Renal pelvis (tissue), 4 donors: ENCODE results near the gene NSG2. TPM values are rescaled to one million over a fixed set of nuclear protein-coding genes. Genes with fewer than 3 reads are reported as not detected.

ENCODE experiments used
- DNase-seq: peaks from one replicate; pipeline ENCODE4 v3.0.0-alpha.2; 2013
- polyA plus RNA-seq, 3 donors: library from polyadenylated mRNA; unstranded; fragments of 120-200 nt; gene quantifications; one replicate each; pipeline ENCODE4 v1.2.1, GENCODE V29; 2013; ENCODE audit not compliant: insufficient read length in 3 of 3

The NSG2 gene
- polyA plus RNA-seq, 3 donors = 0.18 to 0.78 (median 0.42) TPM

DNA sequence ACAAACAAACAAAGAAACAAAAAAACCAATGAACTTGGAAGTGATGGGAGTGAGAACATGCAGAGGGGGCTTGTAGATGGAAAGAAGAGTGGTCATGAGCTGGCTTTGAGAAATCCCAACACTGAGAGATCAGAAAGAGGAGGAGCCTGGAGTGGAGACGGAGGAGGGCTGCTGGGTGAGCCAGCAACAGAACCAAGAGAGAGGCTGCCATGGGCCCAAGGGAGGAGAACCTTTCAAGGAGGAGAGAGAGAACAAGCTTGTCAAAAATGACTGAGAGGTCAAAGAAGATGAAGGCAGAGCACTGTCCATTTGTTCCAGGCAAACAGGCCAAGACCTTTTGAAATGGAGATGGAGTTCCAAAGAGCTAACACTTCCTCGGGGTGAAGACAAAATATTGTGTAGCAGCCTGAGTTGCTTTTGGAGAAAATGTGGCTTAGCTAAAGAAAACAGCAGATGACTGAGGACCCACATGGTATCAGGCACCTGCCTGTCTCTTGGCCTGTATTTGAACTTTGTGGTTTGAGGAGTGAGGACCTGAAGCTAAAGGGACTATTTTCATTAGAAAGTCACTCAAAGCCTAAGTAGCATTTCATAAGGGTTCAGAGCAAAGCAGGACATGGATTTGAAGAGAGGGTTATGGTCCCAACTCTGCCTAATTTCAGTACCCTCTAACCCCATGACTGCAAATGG, 13.1 kb downstream of the NSG2 start:
- no peak for DNase-seq

DNA sequence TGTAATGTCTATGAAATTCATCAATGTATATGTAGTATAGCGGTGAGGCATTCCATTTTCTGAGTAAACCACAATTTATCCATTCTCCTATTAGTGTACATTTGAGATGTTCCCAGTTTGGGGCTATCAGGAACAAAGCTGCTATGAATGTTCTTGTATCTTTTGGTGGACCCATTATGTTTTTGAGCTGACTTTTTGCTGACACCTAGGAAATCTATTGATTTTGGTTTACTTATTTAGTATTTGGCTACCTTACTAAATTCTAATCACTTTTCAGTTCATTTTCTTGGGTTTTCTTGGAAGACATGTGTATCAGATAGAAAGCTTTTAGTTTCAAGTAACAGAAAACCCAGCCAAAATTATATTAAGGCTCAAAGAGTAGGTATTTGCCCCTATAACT, 13.7 kb downstream of the NSG2 start:
- DNase-seq = no peak

DNA sequence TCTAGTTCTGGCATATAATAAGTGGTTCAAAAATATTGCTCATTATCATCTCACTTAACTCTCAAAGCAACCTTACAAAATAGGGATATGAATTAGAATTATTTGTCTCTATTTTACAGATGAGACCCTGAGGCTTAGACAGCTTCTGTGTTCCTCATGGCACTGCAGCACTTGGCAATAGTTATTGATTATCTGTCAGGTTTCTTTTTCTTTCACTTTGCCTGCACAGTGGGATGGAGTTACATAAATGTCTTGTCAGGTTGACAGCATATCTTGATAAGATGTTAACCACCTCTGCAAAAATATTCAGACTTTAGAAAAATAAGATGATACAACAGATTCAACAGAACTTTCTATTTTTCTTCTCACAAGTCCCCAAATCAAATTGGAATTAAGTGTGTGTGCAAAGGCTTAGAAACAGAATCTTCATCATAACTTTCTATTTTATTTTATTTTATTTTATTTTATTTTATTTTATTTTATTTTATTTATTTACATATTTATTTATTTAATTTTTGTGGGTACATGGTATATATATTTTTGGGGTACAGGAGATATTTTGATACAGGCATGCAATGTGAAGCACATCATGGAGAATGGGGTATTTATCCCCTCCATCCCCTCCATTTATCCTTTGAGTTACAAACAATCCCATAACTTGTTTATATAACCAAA, 17.7 kb downstream of the NSG2 start:
- no peak for DNase-seq

DNA sequence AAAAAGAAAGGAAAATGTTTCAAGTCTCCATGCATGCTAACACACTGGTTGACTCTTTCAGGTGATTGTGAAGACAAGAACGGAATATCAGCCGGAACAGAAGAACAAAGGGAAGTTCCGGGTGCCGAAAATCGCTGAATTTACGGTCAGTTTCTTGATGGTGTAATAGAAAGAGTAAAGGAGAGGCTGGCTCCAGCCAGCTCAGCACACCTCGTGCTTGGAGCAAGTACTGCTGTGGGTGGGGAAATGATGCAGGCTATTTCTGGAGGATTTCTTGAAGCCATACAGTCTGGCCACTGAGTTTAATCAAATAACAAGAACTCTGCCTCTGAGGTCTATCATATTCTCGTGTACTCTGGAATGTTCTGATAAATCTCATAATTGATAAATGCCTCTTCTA, 18.7 kb downstream of the NSG2 start:
- DNase-seq = no peak

DNA sequence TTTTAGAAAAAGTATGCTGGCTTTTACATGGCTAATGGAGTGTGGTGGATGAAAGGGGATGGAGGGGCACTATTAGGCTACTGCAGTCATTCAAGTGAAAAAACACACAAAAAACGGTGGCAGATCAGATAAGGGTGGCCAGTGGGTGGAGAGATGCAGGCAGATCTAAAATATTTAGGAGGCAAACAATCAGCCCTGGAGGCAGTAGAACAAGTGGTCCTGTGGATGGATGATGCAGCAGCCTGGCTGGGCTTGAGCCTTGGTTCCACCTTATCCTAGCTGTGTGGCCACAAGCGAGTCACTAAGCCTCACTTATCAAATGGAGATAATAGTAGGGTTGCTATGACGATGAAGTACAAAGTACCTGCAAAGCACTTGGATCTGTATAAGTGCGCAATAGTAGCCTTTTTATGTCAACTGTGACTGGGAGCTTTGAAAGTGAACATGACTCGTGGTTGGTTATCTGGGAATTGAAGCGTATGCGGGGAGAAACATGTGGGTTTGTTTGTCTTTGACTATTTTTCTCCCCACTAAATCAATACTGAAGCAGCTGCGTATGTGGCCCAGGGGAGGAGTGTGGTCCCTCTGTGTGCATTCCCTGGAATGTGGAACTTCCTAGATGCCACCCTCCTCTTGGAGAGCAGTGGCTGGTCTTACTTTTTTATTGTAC, 20.2 kb downstream of the NSG2 start:
- no peak for DNase-seq

DNA sequence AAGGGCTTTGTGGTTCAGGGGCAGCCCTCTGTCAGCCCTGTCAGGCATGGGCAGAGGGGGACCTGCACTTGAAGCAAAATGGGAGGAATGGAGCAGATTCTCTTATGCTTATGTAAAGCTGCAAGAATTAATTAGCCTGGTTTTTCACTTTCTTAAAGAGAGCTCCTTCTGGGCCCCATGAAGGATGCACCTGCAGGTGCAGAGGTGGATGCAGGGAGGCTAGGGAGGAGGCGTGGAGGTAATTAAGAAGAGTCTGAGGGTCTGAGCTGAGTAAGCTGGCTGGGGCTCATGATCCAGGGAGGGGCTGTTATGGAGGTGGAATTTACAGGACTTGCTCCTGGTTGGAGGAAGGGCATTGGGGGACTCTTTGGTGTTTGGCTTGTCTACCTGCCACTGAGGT, 22.0 kb downstream of the NSG2 start:
- no peak for DNase-seq

DNA sequence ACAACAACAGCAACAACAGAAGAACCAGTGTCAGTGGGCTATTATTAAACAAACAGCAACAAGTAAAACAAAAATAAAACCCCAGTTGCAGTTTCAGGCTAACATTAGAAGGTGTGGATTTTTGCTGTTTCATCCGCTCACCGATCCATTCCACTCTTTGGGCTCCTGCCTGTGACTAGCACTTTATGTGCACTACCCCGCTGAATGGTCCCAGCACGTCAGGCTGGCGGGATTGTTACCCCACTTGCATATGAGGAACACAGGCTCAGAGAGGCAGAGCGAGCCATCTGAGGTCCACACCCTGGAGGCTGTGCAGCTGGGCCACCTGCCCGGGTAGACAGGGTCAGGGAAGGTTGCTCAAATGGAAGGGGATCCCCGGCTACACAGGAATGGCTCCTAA, 26.0 kb downstream of the NSG2 start:
- DNase-seq = no peak

DNA sequence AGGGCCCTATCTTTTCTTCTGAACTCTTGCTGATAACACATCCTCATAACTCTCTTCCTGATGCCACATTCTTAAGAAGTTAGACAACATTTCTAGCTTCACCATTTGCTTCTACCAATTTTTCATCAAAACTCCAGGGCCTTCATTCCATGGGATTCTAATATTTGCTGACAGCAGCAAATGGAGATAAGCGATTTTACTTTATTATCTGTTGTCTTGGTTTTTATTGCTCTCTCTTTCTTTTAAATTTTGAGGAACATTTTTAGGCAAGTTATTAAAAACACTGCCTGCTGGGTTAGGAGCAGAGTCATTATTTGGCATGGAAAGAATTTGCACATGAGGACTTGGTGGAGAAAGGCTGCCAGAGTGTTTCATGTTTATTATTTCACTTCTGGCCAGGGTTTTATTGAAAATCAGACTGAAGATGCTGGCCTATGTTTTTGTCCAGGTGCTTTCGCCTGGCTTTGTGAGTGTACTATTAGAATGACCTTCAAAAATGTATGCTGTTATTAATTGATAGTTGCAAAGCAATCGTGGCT, 27.7 kb downstream of the NSG2 start:
- DNase-seq = no peak

DNA sequence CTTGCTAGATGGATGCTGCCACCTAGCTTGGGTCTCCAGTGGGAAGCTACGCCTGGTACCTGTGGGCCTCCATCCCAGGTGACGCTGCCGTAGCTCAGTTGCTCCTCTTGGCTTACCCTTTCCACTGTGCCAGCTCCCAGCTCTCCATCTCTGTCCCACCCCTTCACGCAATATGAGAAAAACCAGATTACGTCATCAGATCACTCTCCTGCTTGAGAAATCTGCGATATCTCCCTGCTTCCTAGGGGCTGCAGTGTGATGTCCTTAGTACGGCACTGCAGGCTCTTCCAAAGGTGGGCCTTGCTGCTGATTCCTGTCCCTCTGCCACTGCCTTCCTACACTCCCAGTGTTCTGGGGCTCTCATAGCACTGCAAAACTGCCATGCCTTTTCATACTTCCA, 28.9 kb downstream of the NSG2 start:
- no peak for DNase-seq

DNA sequence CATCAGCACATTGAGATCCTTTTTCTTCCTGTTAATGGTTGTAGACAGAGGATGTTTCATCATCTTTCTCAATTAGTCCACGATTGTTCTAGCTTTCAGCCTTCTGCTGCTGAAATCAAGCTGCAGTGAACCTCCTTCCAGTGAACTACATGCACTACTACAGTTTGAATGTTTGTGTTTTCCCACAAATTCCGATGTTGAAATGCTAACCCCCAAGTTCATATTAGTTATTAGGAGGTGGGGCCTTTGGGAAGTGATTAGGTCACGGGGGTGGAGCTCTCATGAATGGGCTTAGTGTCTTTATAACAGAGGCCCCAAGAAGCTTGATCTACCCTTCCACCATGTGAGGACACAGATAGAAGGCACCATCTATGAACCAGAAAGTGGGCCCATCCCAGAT, 32.9 kb downstream of the NSG2 start:
- DNase-seq = no peak

DNA sequence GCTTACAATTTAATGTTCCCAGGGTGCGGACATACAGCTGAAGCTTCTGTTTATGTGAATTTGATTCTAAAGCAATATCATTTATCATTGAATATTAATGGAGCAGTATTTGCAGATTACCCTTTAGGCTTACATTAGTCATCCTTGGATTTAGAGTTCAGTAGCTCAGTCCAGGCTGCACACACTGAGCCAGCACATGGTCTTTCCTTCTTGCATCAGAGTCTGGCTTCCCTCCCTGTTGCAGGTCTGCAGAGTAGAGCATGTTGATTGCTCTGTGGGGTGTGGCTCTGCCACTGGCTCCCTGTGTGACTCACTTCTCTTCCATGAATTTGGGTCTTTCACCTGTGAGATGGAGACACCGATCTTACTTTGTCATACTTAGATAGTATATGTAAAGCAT, 36.8 kb downstream of the NSG2 start:
- DNase-seq = no peak

DNA sequence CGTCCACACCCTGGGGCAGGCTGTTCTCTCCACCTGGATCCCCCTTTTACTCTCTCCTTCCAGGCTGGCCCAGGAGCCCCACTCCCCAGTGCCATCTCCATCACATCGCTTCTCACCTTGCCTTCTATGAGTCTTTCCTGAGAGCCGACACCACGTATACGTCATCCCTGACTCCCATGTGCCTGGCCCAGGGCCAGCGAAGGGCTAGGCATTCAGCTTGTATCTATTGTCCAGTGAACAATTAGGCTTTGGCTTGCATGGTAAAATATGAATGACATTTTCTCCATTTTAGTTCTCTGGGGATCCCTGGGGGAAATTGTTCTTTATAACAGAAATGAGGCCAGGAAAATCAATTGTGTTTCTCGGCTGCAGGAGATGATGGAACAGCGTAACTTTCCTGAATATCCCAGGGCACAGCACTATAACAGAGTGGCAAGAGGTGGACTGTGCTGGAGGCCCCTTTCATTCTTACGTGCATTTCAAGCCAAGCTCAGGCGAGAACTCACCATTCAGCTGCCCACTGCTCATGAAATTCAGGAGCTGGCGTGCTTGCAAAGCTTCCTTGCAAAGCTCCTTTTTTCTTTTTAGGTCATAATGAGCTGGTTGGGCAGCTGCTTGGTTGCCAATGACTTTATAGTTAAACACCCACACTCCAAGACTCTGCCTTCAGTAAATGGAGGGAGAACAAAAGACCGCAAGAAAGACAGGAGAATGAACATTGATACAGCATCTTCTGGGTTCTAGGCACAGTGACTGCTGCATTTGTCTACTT, 37.7 kb downstream of the NSG2 start:
- DNase-seq = no peak

DNA sequence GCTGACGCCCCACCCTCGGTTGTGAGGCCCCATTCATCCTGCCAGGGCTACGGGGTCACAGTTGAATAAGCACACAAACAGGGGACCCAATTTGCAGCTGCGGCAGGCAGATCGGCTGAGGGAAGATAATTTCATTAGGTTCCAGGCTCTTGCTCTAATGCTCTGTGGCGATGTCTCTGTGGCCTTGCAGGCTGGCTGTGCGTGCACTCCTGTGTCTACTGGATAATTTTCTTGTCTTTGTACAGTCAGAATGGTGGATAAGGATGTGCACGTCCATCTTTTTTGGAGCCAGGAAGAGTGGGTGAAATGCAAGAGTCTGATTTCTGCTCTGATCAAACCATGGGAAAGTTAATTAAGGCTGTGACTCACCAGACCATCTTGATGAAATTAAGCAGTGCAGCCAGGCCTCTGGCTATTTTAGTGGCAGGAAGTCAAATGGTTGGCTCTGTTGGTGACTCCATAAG, 39.2 kb downstream of the NSG2 start:
- no peak for DNase-seq

DNA sequence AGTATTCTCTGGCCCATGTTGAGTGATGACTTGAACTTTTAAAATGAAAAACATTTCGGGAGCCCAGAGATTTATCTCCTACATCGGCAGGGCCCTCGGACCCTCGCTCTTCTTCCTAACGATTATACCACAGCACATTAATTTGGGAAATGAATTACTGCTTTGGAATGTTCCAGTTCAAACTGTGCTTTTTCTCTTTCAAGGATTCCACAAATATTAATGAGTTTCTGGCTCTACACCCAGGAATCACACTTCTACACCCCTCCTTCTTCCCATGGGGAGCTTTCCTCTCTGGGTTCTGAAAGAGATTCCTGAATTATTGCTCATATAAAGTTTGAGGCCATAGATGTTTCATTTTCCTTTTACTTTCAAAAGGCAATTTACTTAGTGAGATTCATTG, 41.2 kb downstream of the NSG2 start:
- no peak for DNase-seq

DNA sequence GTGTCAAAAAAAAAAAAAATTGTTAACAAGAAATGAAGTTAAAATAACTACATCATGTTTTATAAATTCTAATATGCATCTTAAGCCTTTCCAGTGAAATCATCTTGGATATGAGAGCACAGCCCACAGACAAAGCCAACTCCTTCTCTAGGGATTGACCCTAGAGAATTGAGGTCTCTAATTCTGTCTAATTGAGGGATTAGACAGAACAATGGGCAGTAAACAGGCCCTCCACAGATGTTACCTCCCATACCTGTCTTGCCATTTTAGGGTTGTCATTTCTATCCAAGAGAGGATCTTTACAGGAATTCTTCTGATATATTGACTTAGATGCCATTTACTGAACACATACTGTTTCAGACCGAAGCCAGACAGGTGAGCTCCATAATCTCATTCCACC, 42.3 kb downstream of the NSG2 start:
- DNase-seq = no peak

DNA sequence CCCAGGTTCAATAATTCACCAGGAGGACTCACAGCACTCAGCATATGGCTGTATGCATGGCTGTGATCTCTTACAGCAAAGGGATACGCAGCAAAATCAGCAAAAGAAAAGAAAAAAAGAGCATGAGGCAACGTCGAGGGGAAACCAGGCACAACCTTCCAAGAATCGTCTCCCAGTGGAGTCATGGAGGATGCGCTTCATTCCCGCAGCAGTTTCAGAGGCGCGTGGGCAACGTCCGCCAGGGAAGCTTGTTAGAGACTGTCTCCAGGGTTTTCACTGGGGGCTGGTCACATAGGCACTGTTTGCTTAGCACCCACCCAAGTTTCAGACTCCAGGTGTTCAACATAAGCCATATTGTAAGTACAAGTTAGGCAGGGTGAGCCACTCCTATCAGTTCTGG, 44.6 kb downstream of the NSG2 start:
- DNase-seq = no peak

DNA sequence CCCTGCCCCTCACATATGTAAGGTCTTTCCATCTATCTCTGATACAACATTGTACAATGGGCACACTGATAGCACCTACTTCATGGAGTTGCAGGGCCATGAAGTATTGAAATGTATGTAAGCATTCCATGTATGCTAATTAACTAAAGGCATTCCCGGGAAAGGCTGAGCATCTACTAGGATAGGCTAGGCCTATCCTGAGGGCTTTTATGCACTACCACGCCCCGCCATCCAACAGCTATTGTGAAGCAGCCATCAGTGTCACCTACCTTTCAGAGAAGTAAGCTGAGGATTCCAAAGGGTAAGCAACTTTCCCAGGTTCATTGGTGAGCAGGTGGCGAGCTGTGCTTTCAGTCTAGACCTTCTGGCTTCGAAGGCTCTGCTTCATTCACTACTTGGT, 47.6 kb downstream of the NSG2 start:
- DNase-seq = no peak

DNA sequence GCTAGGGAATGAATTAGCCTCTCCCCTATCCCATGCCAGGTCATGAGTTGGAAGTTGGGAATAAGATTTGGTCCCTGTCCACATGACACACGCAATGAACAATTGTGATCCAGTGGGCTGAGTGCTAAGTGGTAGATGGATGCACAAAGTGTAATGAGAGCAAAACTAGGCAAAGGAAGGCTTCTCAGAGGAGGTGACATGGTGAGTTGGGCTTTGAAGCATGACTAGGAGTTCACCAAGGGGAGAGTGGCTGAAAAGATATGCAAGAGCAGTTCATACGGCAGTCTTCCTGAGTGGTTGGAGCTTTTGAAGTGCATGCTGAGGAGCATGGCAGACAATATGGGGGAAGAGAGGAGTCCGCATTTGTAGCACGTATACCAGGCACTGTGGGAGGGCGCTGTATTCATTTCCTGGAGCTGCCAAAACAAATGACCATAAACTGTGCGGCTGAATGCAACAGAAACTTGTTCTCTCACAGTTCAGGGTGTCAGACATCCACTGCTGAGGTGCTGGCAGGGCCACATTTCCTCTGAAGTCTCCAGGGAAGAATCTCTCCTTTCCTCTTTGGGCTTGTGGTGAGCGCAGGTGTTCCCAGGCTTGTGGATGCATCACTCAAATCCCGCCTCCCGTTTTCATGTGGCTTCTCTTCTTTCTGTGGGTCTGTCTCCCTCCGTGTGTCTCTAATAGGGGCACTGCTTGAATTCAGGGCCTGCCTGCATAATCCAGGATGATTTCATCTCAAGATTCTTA, 49.5 kb downstream of the NSG2 start:
- no peak for DNase-seq

DNA sequence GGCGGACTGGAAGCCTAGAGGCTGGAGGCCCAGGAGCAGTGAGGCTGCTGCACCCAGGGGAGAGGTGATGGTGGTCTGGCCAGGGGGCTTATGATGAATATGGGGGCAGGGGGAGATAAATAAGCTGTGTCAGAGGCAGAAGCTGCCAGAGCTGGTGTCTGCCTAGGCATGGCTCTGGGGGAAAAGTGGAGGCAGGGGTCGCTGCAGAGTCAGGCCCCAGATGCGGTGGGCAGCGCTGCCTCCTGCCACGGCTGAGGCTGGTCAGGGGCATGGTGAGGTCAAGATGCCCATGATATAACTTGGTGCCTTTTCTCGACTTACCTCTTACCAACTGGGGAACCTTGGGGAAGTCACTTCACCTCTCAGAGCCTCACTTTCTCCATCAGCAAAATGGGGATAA, 51.1 kb downstream of the NSG2 start:
- DNase-seq = no peak

DNA sequence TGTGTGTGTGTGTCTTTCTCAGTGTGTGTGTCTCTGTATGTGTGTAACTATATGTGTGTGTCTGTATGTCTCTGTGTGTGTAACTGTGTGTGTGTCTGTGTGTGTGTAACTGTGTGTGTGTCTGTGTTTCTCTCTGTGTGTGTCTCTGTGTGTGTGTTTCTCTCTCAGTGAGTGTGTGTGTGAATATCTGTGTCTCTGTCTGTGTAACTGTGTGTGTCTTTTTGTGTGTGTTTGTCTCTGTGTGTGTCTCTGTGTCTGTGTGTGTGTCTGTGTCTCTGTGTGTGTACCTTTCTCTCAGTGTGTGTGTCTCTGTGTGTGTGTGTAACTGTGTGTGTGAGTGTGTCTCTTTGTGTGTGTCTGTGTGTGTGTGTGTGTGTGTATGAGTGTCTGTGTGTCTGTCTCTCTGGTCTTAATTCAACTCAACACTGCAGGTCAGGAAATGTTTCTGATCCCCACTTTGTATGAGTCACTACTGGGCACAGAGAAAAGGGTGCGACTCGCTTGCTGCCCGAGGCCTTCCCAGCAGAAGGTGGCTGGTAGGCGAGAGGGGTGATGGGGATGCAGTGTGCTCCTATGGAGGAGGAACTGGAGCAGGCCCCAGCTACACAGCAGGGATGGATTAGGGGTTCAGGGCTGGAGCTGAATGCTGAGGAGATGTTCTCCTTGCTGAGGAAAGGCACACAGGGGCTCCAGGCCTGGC, 52.1 kb downstream of the NSG2 start:
- DNase-seq = no peak

DNA sequence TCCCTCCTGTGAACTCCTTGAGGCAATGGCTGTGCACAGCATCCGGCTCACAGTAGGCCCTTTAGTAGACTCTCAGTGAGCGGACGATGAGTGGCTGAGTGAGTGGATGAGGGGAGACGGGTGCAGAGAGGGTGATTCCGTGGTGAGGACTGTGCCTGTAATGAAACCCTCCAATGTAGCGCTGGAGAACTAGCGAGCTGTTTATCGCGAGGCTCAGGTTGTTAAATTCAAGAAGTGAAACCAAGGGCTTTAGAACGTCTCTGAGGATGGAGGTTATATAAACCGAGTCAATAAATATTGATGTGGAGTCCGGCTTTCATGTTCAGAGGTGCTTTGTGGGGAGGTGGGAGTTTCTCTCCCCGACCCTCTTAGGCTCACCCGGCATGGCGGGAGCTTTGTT, 53.2 kb downstream of the NSG2 start:
- DNase-seq = no peak
